Loucy (cell line): Measurements from ENCODE around the gene FGFR2.

Experiments
- H2AFZ ChIP-seq: fragments of 200-600 bp; sonication (generic); 2 replicates; pipeline ENCODE4 v1.6.0; 2016; ENCODE audit warnings: antibody characterized with exemption, mild to moderate bottlenecking, low read length, moderate library complexity
- H3F3A ChIP-seq: fragments of 200-600 bp; 2 replicates; pipeline ENCODE4 v1.6.0; 2016; ENCODE audit warnings: antibody characterized with exemption, low read depth, mild to moderate bottlenecking
- H3K27me3 ChIP-seq: fragments of 200-600 bp; sonication (generic); 2 replicates; pipeline ENCODE4 v1.6.1; 2014; ENCODE audit warnings: low read length, mild to moderate bottlenecking; ENCODE audit not compliant: insufficient read depth, poor library complexity, severe bottlenecking
- H3K36me3 ChIP-seq: fragments of 200-600 bp; sonication (generic); 2 replicates; pipeline ENCODE4 v1.6.1; 2016; ENCODE audit warnings: low read length; ENCODE audit not compliant: insufficient read depth
- H3K4me1 ChIP-seq: fragments of 200-600 bp; sonication (generic); 2 replicates; pipeline ENCODE4 v1.5.1; 2014; ENCODE audit warnings: low read length, mild to moderate bottlenecking; ENCODE audit not compliant: insufficient read depth, poor library complexity, severe bottlenecking
- H3K4me2 ChIP-seq: fragments of 200-600 bp; sonication (generic); 2 replicates; pipeline ENCODE4 v1.6.0; 2014; ENCODE audit warnings: antibody characterized with exemption, low read length, low read depth, mild to moderate bottlenecking; ENCODE audit not compliant: poor library complexity, severe bottlenecking
- H3K4me3 ChIP-seq: fragments of 200-600 bp; sonication (generic); 2 replicates; pipeline ENCODE4 v1.5.1; 2014; ENCODE audit warnings: low read length, mild to moderate bottlenecking, mixed read lengths; ENCODE audit not compliant: poor library complexity, severe bottlenecking
- H3K79me2 ChIP-seq: fragments of 200-600 bp; sonication (generic); 2 replicates; pipeline ENCODE4 v1.6.1; 2014; ENCODE audit warnings: low read length; ENCODE audit not compliant: insufficient read depth
- H3K9ac ChIP-seq: fragments of 200-600 bp; sonication (generic); 2 replicates; pipeline ENCODE4 v1.6.0; 2014; ENCODE audit warnings: mild to moderate bottlenecking, low read depth, low read length, moderate library complexity; ENCODE audit not compliant: poor library complexity, severe bottlenecking
- H3K9me2 ChIP-seq: fragments of 200-600 bp; sonication (generic); replicated peaks from 2 replicates; pipeline ENCODE4 v1.6.1; 2016; ENCODE audit warnings: low read depth, low read length, mixed read lengths
- H3K9me3 ChIP-seq: fragments of 200-600 bp; sonication (generic); 2 replicates; pipeline ENCODE4 v1.6.1; 2014; ENCODE audit warnings: mild to moderate bottlenecking, antibody characterized with exemption, low read length, low read depth; ENCODE audit not compliant: insufficient read depth
- H4K20me1 ChIP-seq: fragments of 200-600 bp; sonication (generic); 2 replicates; pipeline ENCODE4 v1.6.0; 2014; ENCODE audit warnings: antibody characterized with exemption, low read length, mild to moderate bottlenecking; ENCODE audit not compliant: insufficient read depth, poor library complexity, severe bottlenecking
- EZH2phosphoT487 ChIP-seq: fragments of 200-600 bp; IDR thresholded peaks from 2 replicates; pipeline ENCODE4 v1.6.1; 2018; ENCODE audit warnings: antibody characterized with exemption, mild to moderate bottlenecking, moderate library complexity, borderline replicate concordance
- TF ChIP-seq, protein P1 (sequence below): fragments of 200-600 bp; sonication (generic); conservative IDR thresholded peaks from 2 replicates; pipeline ENCODE4 v1.5.1; 2014; ENCODE audit warnings: mild to moderate bottlenecking, antibody characterized with exemption, low read length

Gene FGFR2

DNA sequence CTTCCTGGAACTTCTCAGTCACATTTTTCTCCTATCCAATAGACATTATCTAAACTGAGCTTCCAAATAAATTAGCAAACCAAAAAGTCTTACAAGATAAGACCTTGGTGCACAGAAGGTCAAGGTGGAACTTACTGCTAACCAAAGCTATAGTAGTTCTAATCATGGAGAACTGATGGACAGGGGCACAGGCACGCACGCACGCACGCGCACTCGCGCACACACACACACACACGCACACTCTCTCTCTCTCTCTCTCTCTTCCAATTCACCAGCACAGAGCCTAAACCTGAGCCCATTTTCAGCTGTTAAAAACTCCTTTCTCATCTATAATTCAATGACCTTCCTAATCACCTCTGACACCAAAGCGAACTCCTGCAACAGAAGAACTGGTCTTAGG is 7.5 kb downstream of the FGFR2 start:
- Histone ChIP-seq H2AFZ (no peak overlapping the region), H3K4me3 (no peak overlapping the region), H4K20me1 (no peaks in the 10 kb centered on the region), H3K9me2 (no peaks in the 10 kb centered on the region), H3K27me3 (no peaks in the 10 kb centered on the region), H3K9ac (no peak overlapping the region), H3K9me3 (no peaks in the 10 kb centered on the region), H3K36me3 (no peaks in the 10 kb centered on the region), H3K79me2 (no peaks in the 10 kb centered on the region), H3K4me1 (no peaks in the 10 kb centered on the region), H3F3A (no peaks in the 10 kb centered on the region), H3K4me2 (no peak overlapping the region)
- TF ChIP-seq, protein P1, sequence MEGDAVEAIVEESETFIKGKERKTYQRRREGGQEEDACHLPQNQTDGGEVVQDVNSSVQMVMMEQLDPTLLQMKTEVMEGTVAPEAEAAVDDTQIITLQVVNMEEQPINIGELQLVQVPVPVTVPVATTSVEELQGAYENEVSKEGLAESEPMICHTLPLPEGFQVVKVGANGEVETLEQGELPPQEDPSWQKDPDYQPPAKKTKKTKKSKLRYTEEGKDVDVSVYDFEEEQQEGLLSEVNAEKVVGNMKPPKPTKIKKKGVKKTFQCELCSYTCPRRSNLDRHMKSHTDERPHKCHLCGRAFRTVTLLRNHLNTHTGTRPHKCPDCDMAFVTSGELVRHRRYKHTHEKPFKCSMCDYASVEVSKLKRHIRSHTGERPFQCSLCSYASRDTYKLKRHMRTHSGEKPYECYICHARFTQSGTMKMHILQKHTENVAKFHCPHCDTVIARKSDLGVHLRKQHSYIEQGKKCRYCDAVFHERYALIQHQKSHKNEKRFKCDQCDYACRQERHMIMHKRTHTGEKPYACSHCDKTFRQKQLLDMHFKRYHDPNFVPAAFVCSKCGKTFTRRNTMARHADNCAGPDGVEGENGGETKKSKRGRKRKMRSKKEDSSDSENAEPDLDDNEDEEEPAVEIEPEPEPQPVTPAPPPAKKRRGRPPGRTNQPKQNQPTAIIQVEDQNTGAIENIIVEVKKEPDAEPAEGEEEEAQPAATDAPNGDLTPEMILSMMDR: no peak
- no peak for TF ChIP-seq EZH2phosphoT487

DNA sequence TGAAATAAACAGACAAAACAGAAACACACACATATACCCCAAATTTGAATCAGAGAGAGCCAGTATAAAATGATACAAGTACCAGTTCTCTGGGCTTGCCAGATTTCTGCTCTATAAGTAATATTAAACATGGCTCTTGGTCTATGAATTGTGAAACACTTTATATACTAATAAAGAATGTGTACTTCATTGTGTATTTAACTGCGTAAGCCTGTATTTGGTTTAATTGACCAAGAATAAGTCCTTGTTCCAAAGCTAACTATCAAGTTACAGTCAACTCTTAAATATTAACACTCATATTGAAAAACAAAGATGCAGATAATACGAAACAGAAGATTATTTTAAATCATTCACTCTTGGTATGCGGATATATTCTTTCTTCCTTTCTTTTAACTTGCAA is 8.7 kb downstream of the FGFR2 start:
- no peak overlapping the region for H3K9ac ChIP-seq
- H3F3A ChIP-seq: no peaks in the 10 kb centered on the region
- H3K4me3 ChIP-seq: no peak overlapping the region
- no peaks in the 10 kb centered on the region for H3K9me3 ChIP-seq
- H3K4me1 ChIP-seq: no peaks in the 10 kb centered on the region
- no peaks in the 10 kb centered on the region for H3K36me3 ChIP-seq
- no peak overlapping the region for H2AFZ ChIP-seq
- H3K9me2 ChIP-seq: no peaks in the 10 kb centered on the region
- H3K79me2 ChIP-seq: no peaks in the 10 kb centered on the region
- no peak for TF ChIP-seq EZH2phosphoT487
- TF ChIP-seq, protein P1: no peak
- H4K20me1 ChIP-seq: no peaks in the 10 kb centered on the region
- no peak overlapping the region for H3K4me2 ChIP-seq
- no peaks in the 10 kb centered on the region for H3K27me3 ChIP-seq

DNA sequence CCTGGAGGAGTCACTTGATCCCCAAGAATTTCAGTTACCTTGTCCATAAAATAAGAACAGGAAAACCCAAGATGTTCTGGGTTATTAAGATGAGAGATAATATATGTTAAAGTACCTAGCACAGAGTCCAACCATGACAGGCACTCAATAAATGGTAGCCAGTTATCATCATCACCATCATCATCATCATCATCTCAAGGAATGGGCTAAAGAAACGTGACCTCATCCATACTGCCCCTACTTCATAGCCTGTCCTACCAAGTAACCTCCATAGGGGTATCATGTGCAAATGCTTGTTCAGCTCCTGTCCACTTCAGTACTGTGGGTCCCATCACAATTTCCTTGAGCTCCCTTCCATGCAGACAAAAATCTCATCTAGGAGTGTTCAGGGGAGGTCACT is 14.4 kb downstream of the FGFR2 start:
- Histone ChIP-seq H3K27me3 (no peaks in the 10 kb centered on the region), H3K4me1 (no peaks in the 10 kb centered on the region), H3F3A (no peaks in the 10 kb centered on the region), H3K9me2 (no peaks in the 10 kb centered on the region), H3K9me3 (peaks cover 4% of the 10 kb centered on the region; the same call in 1 of the 2 replicates), H3K4me2 (no peak overlapping the region), H3K4me3 (no peak overlapping the region), H3K36me3 (no peaks in the 10 kb centered on the region), H3K9ac (no peak overlapping the region), H4K20me1 (no peaks in the 10 kb centered on the region), H2AFZ (no peak overlapping the region), H3K79me2 (no peaks in the 10 kb centered on the region)
- TF ChIP-seq, protein P1: no peak
- TF ChIP-seq EZH2phosphoT487: no peak
